ENCODE results near the gene C2CD4C.
"Not testable (repeated sequence)": the region's sequence is repeated elsewhere in the genome, so short reads cannot be mapped to it uniquely, and the experiment has no call there.

C2CD4C gene

DNA sequence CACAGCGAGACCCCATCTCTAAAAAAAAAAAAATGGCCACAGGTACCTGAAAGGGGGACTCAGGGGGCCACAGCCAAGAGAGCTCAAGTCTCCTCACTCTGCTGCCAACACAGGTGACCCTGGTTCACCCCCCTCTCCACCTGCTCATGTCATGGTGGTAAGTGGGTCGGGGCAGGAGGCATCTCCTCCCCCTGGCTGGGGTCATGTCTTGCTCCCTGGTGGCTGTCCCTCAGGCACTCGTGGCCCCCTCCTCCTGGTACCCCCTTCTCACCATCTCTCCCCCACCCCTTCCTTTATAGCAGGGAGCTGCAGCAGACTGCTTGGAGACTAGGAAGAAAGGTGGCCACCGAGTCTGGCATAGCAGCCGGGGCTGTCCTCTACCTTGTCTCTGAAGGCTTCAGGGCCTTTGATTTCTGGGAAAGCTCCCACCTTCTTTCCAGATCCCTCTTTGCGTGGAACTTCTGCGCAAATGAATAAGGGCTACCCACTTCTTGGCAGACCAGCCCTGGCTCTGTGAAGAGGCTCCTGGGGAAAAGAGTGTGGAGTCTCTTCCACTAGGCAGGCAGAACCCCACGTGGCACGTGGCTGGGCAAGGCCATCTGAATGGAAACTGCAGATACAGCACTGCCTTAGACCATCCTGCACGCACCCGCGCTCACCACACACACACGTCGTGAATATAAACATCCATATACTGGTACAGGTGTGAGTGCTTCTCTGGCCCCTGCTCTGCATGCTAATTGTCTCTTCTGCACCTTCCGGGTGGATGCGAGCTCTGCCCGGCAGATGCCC lies 44.3 kb downstream of the C2CD4C start:
- DNase-seq (ENCODE audit: low spot score), result no peak

GRCh38 chr19:362683-363082 lies 46.3 kb downstream of the C2CD4C start:
- DNase-seq (ENCODE audit: low spot score), result no peak

- no peak for DNase-seq (ENCODE audit: low spot score)
Measured at GRCh38 chr19:362154-362553, 46.8 kb downstream of the C2CD4C start.

GRCh38 chr19:359653-359925 lies 49.4 kb downstream of the C2CD4C start:
- DNase-seq (ENCODE audit: low spot score), result no peak

GRCh38 chr19:355536-355935 lies 53.4 kb downstream of the C2CD4C start:
- not testable (repeated sequence) for DNase-seq (ENCODE audit: low spot score)
